SH-SY5Y (cell line): ENCODE measurements around the gene DHH.

Experiments
- GATA2 ChIP-seq: IDR thresholded peaks from 2 replicates; pipeline ENCODE4 v1.6.1; 2011; ENCODE audit warnings: mild to moderate bottlenecking, low read depth, low read length
- GATA3 ChIP-seq: IDR thresholded peaks from 2 replicates; pipeline ENCODE4 v1.6.1; 2011; ENCODE audit warnings: low read depth, mild to moderate bottlenecking, low read length, moderate library complexity

The DHH gene

GRCh38 chr12:49092816-49093406, 1.7 kb downstream of the DHH start:
- no peak for TF ChIP-seq GATA3
- no peak for TF ChIP-seq GATA2

- TF ChIP-seq GATA2 (peak; percentile 52), GATA3 (no peak)
These were observed 2.4 kb downstream of the DHH start for GRCh38 chr12:49092086-49092815.

GRCh38 chr12:49091836-49092085, 2.8 kb downstream of the DHH start:
- no peak for TF ChIP-seq GATA3
- TF ChIP-seq GATA2, result no peak

- TF ChIP-seq GATA3 (no peak), GATA2 (no peak)
These were observed 3.4 kb downstream of the DHH start for GRCh38 chr12:49091056-49091835.

GRCh38 chr12:49089821-49090773, 4.5 kb downstream of the DHH start:
- no peak for TF ChIP-seq GATA3
- TF ChIP-seq GATA2, result no peak; the same call in 1 of the 2 replicates

GRCh38 chr12:49088932-49089330, 5.7 kb downstream of the DHH start:
- no peak for TF ChIP-seq GATA2
- TF ChIP-seq GATA3, result no peak

- TF ChIP-seq GATA3 (no peak), GATA2 (no peak)
These were observed 6.3 kb downstream of the DHH start for GRCh38 chr12:49088150-49088931.

- TF ChIP-seq GATA2, result no peak
- TF ChIP-seq GATA3, result no peak
These were observed 8.5 kb downstream of the DHH start for GRCh38 chr12:49086116-49086515.

- TF ChIP-seq GATA3 (no peak), GATA2 (no peak)
These were observed 10.2 kb downstream of the DHH start for GRCh38 chr12:49084438-49084837.

- no peak for TF ChIP-seq GATA2
- TF ChIP-seq GATA3, result no peak
These were observed 14.8 kb downstream of the DHH start for GRCh38 chr12:49079793-49080192.

GRCh38 chr12:49070971-49071370, 23.6 kb downstream of the DHH start:
- TF ChIP-seq GATA3, result no peak
- TF ChIP-seq GATA2, result no peak

GRCh38 chr12:49069507-49070346, 24.9 kb downstream of the DHH start, which contains the start of gene RHEBL1:
TSS of gene RHEBL1 (minus strand) at chr12:49069979. CDS start at chr12:49069785, 194 bp downstream.
- no peak for TF ChIP-seq GATA3
- no peak for TF ChIP-seq GATA2

GRCh38 chr12:49068879-49069506, 25.6 kb downstream of the DHH start:
- no peak for TF ChIP-seq GATA2
- no peak for TF ChIP-seq GATA3
